ENCODE data around the gene ZFR.

The ZFR gene

DNA sequence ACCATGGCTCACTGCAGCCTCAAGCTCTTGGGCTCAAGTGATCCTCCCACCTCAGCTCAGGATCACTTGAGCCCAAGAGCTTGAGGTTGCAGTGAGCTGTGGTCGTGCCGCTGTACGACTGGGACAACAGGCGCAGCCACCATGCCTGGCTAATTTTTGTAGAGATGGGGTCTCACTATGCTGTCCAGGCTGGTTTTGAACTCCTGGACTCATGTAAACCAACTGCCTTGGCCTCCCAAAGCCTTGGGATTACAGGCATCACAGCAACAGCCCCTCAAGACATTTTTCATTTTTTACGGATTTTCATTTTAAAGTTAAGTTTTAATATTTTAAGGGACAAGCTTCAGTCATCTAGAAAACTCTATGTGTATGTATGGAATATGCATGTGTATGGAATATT lies 78.9 kb downstream of the ZFR start:
- no peak for ATAC-seq
- TF ChIP-seq BACH2 (CRISPR knock-in tag; IDR thresholded peaks at IDR 0.05; ENCODE audit: borderline replicate concordance), result no peak
- no peak for TF ChIP-seq ZFP3 (CRISPR knock-in tag; IDR thresholded peaks at IDR 0.05)
- no peak for TF ChIP-seq PPARA (CRISPR knock-in tag; IDR thresholded peaks at IDR 0.05; ENCODE audit: borderline replicate concordance)
- TF ChIP-seq, protein P1, sequence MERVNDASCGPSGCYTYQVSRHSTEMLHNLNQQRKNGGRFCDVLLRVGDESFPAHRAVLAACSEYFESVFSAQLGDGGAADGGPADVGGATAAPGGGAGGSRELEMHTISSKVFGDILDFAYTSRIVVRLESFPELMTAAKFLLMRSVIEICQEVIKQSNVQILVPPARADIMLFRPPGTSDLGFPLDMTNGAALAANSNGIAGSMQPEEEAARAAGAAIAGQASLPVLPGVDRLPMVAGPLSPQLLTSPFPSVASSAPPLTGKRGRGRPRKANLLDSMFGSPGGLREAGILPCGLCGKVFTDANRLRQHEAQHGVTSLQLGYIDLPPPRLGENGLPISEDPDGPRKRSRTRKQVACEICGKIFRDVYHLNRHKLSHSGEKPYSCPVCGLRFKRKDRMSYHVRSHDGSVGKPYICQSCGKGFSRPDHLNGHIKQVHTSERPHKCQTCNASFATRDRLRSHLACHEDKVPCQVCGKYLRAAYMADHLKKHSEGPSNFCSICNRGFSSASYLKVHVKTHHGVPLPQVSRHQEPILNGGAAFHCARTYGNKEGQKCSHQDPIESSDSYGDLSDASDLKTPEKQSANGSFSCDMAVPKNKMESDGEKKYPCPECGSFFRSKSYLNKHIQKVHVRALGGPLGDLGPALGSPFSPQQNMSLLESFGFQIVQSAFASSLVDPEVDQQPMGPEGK (CRISPR knock-in tag; IDR thresholded peaks at IDR 0.05; ENCODE audit: borderline replicate concordance), result no peak

GRCh38 chr5:32363030-32363429 lies 81.5 kb downstream of the ZFR start:
- no peak for ATAC-seq
- TF ChIP-seq OSR1 (CRISPR knock-in tag; IDR thresholded peaks at IDR 0.05) (no peak), ZC3H10 (CRISPR knock-in tag; IDR thresholded peaks at IDR 0.05) (no peak), GLIS3 (CRISPR knock-in tag; IDR thresholded peaks at IDR 0.05) (no peak), ZNF565 (CRISPR knock-in tag; conservative IDR thresholded peaks at IDR 0.05; ENCODE audit: low read depth) (no peak), TSHZ2 (CRISPR knock-in tag; IDR thresholded peaks at IDR 0.05) (no peak), ISL1 (CRISPR knock-in tag; IDR thresholded peaks at IDR 0.05) (no peak), CSDC2 (CRISPR knock-in tag; IDR thresholded peaks at IDR 0.05) (no peak), CREB5 (CRISPR knock-in tag; IDR thresholded peaks at IDR 0.05; ENCODE audit: low read depth) (no peak), ZNF70 (CRISPR knock-in tag; IDR thresholded peaks at IDR 0.05) (no peak), PPARA (CRISPR knock-in tag; IDR thresholded peaks at IDR 0.05; ENCODE audit: borderline replicate concordance) (no peak), TOX (CRISPR knock-in tag; IDR thresholded peaks at IDR 0.05; ENCODE audit: borderline replicate concordance) (no peak), ZFP30 (CRISPR knock-in tag; IDR thresholded peaks at IDR 0.05) (no peak)
- TF ChIP-seq, protein P2, sequence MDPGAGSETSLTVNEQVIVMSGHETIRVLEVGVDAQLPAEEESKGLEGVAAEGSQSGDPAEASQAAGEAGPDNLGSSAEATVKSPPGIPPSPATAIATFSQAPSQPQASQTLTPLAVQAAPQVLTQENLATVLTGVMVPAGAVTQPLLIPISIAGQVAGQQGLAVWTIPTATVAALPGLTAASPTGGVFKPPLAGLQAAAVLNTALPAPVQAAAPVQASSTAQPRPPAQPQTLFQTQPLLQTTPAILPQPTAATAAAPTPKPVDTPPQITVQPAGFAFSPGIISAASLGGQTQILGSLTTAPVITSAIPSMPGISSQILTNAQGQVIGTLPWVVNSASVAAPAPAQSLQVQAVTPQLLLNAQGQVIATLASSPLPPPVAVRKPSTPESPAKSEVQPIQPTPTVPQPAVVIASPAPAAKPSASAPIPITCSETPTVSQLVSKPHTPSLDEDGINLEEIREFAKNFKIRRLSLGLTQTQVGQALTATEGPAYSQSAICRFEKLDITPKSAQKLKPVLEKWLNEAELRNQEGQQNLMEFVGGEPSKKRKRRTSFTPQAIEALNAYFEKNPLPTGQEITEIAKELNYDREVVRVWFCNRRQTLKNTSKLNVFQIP (CRISPR knock-in tag; IDR thresholded peaks at IDR 0.05; ENCODE audit: borderline replicate concordance, low read depth), result no peak

GRCh38 chr5:32362527-32362926 lies 82.0 kb downstream of the ZFR start:
- no peak for TF ChIP-seq OSR1 (CRISPR knock-in tag; IDR thresholded peaks at IDR 0.05)
- TF ChIP-seq ZFP30 (CRISPR knock-in tag; IDR thresholded peaks at IDR 0.05), result no peak
- TF ChIP-seq SNAI2 (CRISPR knock-in tag; IDR thresholded peaks at IDR 0.05), result no peak
- TF ChIP-seq ZNF565 (CRISPR knock-in tag; conservative IDR thresholded peaks at IDR 0.05; ENCODE audit: low read depth), result no peak
- TF ChIP-seq RARB (CRISPR knock-in tag; IDR thresholded peaks at IDR 0.05), result no peak
- TF ChIP-seq BACH2 (CRISPR knock-in tag; IDR thresholded peaks at IDR 0.05; ENCODE audit: borderline replicate concordance), result no peak
- ATAC-seq, result no peak

GRCh38 chr5:32360906-32361305 lies 83.6 kb downstream of the ZFR start:
- TF ChIP-seq ZFP3 (CRISPR knock-in tag; IDR thresholded peaks at IDR 0.05) (no peak), RARB (CRISPR knock-in tag; IDR thresholded peaks at IDR 0.05) (no peak), TCF4 (CRISPR knock-in tag; IDR thresholded peaks at IDR 0.05; ENCODE audit: borderline replicate concordance) (no peak), PPARA (CRISPR knock-in tag; IDR thresholded peaks at IDR 0.05; ENCODE audit: borderline replicate concordance) (no peak), SNAI2 (CRISPR knock-in tag; IDR thresholded peaks at IDR 0.05) (no peak), ZNF565 (CRISPR knock-in tag; conservative IDR thresholded peaks at IDR 0.05; ENCODE audit: low read depth) (no peak), GLIS3 (CRISPR knock-in tag; IDR thresholded peaks at IDR 0.05) (no peak), ZNF8 (CRISPR knock-in tag; IDR thresholded peaks at IDR 0.05) (no peak), TSHZ2 (CRISPR knock-in tag; IDR thresholded peaks at IDR 0.05) (no peak), OSR1 (CRISPR knock-in tag; IDR thresholded peaks at IDR 0.05) (no peak)

More at GRCh38 chr5:32360906-32361305, 83.6 kb downstream of the ZFR start:
- ATAC-seq, result no peak
